Astrocyte of the cerebellum (primary cell): ENCODE results near the gene KRT7.

ENCODE experiments used
- DNase-seq: peaks from one replicate; pipeline ENCODE4 v3.0.0-alpha.2; 2011; ENCODE audit warnings: low read depth
- H3K4me3 ChIP-seq: 2 replicates; pipeline ENCODE4 v1.5.1; 2011; ENCODE audit warnings: mild to moderate bottlenecking, low read depth, low read length, moderate library complexity
- in situ Hi-C: cut with HindIII; loops from 2 replicates; pipeline ENCODE4 v1.10.0; 2017; ENCODE audit warnings: low sequenced_read_pairs
- TF ChIP-seq, protein P1 (sequence below): IDR thresholded peaks from 2 replicates; pipeline ENCODE4 v1.5.1; 2012; ENCODE audit warnings: low read length, low read depth, moderate library complexity, mild to moderate bottlenecking; ENCODE audit errors: missing control alignments

Gene KRT7

DNA sequence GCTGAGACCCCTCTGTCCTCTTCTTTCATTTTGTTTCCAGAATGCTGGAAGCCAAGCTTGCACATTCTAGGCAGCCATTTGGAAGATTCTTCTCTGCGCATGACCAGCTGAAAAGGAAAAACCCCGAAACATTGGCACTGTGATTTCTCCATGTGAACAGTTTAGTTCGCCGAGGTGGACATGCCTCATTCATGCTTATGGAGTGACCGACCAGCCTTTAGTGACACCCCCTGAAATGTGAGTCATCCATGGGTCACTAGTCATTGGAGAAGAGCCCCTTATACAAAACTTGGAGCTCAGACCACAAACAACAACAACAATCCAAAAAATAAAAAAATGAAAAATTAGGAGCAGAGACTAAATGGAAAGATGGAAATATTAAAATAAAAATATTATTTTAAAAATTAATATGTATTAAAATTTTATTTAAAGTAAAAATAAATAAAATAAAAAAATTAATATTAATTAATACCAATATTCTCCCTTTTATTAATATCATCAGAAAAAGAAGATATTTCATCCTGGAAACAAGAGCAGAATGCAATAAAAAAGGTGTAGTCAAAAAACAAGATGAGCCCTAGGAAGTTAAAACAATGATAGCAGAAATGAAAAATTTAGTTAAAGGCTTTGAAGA, 9.5 kb upstream of the KRT7 start:
- TF ChIP-seq, protein P1, sequence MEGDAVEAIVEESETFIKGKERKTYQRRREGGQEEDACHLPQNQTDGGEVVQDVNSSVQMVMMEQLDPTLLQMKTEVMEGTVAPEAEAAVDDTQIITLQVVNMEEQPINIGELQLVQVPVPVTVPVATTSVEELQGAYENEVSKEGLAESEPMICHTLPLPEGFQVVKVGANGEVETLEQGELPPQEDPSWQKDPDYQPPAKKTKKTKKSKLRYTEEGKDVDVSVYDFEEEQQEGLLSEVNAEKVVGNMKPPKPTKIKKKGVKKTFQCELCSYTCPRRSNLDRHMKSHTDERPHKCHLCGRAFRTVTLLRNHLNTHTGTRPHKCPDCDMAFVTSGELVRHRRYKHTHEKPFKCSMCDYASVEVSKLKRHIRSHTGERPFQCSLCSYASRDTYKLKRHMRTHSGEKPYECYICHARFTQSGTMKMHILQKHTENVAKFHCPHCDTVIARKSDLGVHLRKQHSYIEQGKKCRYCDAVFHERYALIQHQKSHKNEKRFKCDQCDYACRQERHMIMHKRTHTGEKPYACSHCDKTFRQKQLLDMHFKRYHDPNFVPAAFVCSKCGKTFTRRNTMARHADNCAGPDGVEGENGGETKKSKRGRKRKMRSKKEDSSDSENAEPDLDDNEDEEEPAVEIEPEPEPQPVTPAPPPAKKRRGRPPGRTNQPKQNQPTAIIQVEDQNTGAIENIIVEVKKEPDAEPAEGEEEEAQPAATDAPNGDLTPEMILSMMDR: no peak
- in situ Hi-C loops: no loop called here

DNA sequence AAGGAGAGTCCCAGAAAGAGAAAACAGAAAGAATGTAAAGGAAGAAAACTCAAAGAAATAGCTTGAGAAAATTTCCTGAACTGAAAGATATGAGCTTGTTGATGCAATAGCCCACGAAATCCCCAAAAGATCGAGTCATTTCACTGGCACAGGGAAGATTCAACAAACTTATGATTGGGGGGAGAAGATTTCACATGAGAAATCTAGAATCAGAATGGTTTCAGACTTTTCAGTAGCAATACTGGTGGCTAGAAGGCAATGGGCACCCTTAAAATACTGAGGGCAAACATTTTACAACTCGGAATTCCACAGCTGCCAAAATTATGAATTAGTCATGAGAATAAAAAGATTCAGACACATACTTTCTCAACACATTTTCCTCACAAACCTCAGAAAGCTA, 8.9 kb upstream of the KRT7 start:
- TF ChIP-seq, protein P1: no peak
- DNase-seq: no peak
- in situ Hi-C loops: no loop called here

More for the DNA sequence above, 9.5 kb upstream of the KRT7 start:
- no peak for DNase-seq
- H3K4me3 ChIP-seq: no peak overlapping the region

DNA sequence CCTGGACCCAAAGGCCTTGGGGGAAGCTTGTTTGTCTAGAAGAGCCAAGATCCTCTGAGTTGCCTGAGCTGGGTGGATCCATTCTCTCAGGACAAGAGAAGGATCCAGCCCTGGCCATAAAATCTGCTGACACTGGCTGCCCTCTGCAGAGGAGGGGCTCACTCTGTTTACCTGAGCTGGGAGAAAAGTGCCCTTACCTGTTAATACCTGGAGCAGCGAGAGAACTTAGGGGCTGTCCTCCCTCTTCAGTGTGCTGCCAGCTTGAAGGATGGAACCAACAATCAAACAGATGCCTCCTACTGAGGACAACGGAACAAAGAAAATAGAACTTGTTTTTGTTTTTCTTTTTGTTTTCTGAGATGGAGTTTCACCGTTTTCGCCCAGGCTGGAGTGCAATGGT, 7.3 kb upstream of the KRT7 start:
- no peak for DNase-seq
- H3K4me3 ChIP-seq: no peak overlapping the region
- TF ChIP-seq, protein P1: no peak
- in situ Hi-C loops: no loop called here

More for the DNA sequence above, 8.9 kb upstream of the KRT7 start:
- H3K4me3 ChIP-seq: no peak overlapping the region

DNA sequence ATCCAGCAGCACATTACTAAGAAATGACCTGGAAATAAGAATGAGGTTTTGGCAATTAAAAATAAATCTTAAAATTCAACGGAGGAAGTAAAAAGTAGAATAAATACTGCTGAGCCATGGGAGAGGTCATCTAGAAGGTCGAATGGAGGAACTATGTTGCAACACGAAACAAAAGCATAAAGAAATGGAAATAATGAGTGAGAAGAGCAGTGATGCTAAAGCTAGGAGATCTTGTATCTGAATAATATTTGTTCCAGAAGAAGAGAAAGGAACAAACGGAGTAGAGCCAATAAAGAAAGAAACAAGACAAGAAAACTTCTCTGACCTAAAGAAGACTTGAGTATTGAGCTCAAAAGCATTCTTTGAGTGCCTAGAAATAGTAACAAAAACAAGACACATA, 6.6 kb upstream of the KRT7 start:
- DNase-seq: no peak
- H3K4me3 ChIP-seq: no peak overlapping the region
- TF ChIP-seq, protein P1: no peak
- in situ Hi-C loops: no loop called here

DNA sequence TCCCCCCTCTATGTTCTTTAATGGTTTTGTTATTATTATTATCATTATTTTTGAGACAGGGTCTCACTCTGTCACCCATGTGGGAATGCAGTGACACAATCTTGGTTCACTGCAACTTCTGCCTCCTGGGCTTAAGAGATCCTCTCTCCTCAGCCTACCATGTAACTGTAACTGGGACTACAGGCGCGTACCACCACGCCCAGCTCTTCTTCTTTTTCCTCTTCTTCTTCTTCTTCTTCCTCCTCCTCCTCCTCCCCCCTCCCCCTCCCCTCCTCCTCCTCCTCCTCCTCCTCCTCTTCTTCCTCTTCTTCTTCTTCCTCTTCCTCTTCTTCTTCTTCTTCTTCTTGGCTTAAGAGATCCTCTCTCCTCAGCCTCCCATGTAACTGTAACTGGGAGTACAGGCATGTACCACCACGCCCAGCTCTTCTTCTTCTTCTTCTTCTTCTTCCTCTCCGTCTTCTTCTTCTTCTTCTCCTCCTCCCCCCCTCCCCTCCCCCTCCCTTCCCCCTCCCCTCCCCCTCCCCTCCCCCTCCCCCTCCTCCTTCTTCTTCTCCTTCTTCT, 5.4 kb upstream of the KRT7 start:
- H3K4me3 ChIP-seq: no peak overlapping the region
- DNase-seq: no peak
- TF ChIP-seq, protein P1: no peak
- in situ Hi-C loops: no loop called here

DNA sequence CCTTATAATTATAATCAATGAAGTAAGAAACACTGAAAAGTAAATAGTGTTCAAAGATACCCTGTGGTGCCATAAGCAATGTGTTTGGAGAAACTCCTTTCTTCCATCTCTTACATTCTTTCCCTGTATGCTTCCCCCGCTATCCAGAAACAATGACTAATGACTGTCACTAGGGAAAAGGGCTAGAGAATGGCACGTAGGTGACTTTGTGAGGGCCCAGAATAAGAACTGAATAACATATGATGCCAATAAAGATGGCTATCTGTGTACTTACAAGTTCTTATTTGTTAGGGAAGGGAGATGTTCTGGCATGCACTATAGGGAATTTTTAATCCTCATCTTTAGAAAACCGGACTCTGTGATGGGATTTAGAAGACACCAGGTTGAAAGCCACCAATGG, 4.7 kb upstream of the KRT7 start:
- DNase-seq: no peak
- no peak overlapping the region for H3K4me3 ChIP-seq
- TF ChIP-seq, protein P1: no peak
- in situ Hi-C loops: no loop called here

DNA sequence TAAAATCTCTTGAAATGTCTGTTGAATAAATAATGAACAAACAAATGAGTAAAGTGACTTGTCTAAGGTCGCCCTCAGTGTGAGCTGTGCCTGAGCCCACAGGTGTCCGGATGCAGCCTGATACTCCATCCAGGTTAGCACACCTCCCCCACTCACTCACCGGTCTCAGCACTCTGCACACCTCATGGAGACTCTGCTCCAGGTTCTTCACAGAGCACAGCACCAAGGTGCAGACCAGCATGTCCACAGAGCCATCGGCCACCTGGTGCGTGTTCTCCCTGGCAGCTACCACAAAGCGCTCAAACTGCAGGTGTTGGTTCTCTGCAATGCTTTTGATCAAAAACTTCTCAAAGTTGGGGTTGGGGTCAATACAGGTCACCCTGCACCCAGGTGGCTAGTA, 4.1 kb upstream of the KRT7 start:
- in situ Hi-C loops: no loop called here

More for the DNA sequence above, 4.1 kb upstream of the KRT7 start:
- no peak overlapping the region for H3K4me3 ChIP-seq
- DNase-seq: no peak
- TF ChIP-seq, protein P1: no peak
